ENCODE data around the gene CDH13.

The CDH13 gene

DNA sequence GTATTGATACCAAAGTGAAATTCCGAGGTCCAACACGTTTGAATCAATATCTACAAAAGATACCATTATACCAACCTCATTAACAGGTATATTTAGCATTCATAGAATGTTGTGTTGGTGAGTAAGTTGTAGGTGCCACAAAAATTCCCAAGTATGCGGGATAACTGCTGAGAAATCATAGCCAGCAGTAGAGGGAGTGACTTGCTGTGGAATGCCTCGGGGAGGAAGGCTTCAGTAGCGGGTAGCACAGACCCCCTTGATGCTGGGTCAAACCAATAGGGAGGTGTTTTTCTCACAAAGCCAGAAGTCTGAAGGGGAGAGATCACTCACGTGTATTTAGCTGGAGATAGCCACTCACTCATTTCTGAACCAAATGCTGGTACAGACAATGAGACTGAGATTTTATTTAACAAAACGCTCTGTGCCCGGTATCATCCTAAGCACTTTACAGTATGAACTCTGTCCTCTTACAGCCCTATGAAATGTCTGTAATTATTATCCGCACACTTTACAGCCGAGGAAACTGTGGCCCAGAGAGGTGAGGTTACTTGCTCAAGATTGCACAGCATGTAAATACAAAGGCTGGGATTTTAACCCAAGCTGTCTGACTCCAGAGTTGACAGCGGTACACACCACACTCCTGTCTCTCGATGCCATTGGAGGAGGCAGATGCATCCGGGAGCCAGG is 1204.1 kb downstream of the CDH13 start:
- DNase-seq (ENCODE audit: low read depth, low spot score), result no peak

DNA sequence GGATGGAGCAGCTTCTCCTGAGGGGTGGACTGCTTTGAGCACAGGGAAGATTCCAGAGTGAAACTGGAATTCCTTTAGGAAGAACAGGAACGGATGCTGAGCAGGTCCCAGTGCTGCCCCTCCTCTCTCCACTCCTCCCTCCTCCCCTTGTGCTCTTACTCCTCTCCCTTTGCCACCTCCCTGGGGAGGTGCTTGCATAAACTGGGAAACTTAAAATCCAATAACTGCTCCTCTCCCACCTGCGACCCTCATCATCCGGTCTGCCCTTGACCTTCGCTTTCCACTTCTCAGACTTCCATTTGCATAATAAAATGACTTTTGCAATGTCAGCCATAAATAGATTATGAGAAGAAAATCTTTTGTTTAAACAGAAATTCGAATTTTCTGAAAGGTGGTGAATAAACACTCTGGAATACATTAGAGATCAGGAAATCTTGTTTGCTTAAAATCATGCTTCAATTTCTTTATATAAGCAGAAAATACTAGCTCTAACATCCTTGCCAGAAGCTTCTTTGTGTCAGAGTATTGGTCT is 1204.8 kb downstream of the CDH13 start:
- DNase-seq (ENCODE audit: low read depth, low spot score), result no peak

DNA sequence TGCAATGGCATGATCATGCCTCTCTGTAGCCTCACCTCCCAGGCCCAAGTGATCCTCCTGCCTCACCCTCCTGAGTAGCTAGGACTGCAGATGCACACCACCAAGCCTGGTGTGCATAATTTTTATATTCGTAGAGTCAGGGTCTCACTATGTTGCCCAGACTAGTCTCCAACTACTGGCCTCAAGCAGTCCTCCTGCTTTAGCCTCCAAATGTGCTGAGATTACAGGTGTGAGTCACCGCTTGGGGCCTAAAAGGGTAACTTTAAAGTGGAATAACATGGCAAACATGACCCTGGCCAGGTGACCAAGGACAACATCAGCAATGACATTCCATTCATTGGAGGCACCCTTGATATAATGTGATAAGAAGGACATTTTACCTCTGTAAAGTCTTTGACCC is 1207.2 kb downstream of the CDH13 start:
- no peak for DNase-seq (ENCODE audit: low read depth, low spot score)

DNA sequence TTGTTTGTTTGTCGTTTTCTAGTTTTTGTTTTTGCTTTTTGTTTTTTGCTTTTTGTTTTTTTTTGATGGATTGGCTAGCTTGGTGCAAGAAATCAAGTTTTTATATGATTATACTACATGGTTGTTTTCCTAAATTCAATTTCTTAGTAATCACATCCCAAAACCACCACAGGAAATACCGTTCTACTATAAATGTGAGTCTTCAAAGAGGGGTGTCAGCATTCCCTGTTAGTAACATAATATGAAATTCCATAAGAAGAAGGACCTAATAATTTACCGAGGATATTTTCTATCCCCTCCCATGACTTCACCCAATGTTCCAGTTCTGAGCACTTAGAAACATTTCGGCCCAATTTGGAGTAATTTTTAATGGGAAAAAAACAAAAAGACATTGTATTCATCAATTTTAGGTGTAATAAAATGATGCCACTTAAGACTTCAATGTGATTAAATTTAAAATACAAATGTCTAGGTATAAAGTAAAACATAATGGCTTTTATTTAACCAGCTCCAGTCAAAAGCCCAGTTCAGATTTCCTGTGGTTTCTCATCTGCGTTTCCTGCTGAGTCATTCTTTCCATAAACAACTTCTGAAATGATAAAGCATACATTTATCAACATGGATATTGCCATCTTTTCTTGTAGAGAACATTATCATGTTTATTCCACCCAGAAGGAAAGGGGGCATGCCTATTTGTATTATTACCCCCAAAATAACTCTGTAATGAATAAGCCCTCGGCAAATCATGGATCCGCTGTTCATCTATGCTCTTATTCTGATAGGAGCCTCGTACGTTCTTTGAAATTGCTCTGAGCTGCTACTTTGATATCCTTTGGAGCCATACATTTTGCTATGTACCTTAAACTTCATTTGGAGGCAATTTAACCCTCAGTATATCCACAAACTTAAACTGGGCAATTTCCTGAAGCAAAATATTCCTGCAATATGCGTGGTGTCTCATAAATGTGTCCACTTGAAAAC is 1209.1 kb downstream of the CDH13 start:
- DNase-seq (ENCODE audit: low read depth, low spot score), result no peak

GRCh38 chr16:83837566-83837965 is 1210.8 kb downstream of the CDH13 start:
- no peak for DNase-seq (ENCODE audit: low read depth, low spot score)

- no peak for DNase-seq (ENCODE audit: low read depth, low spot score)
Observed at GRCh38 chr16:83838151-83838550, 1211.4 kb downstream of the CDH13 start.

DNA sequence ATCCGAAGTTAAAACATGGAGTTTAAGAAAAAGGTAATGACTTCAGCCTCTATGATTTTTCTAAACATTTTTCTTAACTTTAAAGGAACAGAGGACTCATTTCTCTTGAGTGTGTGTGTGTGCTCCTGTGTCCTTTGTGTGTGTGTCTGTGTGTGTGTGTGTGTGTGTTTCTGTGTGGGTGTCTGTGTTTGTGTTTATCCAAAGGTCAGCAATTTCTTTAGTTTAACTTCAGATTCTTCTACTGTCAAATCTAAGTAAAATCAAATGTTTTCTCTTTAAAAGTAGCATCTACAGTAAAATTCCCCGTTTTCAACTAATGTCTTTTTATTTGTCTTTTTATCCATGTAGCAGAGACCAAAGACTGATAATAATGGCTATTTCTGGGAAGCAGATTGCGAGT is 1212.8 kb downstream of the CDH13 start:
- no peak for DNase-seq (ENCODE audit: low read depth, low spot score)

GRCh38 chr16:83840060-83840617 is 1213.4 kb downstream of the CDH13 start:
- DNase-seq (ENCODE audit: low read depth, low spot score), result no peak

GRCh38 chr16:83842291-83842690 is 1215.5 kb downstream of the CDH13 start:
- DNase-seq (ENCODE audit: low read depth, low spot score), result no peak

- DNase-seq (ENCODE audit: low read depth, low spot score), result no peak
Observed at GRCh38 chr16:83842756-83843507, 1216.2 kb downstream of the CDH13 start.

GRCh38 chr16:83843657-83844056 is 1216.9 kb downstream of the CDH13 start:
- DNase-seq (ENCODE audit: low read depth, low spot score), result no peak

GRCh38 chr16:83845263-83845662 is 1218.5 kb downstream of the CDH13 start:
- no peak for DNase-seq (ENCODE audit: low read depth, low spot score)

DNA sequence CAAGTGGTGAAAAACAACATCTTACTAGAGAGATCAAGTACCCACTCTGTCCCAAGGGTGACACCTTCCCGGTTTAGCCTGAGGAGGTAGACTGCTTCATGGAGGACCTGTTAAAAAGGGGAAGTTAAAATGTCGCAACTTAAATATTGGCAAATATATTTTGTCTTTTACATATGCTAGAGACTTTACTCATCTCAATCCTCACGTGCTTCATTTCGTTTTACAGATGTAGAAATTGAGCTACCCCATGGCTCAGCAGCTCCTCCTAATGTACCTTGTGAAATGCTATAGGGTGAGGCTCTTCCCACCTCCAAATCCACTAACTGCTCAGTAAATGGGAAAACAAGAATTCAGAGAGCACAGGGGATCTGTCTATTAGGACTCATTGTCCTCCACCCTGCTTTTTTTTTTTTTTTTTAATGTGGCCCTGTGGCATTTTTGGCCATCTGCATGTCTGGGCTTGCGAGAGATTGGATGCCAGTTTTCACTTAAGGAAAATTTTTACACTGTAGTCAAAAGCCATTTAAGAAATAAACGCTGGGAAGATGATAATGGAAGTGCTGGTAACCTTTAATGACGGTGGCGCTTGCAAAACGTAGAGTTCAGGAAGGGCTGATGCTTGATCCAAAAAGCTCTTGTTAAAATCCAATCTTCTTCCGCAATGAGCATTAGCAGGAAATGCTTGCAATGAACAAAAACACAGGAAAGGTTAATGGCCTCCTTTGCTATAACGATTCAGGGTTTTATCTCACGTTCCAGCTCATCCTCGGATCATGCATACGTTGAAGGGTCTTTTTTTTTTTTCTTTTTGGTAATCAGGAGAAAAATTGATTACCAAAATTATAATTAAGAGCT is 1220.8 kb downstream of the CDH13 start:
- no peak for DNase-seq (ENCODE audit: low read depth, low spot score)

DNA sequence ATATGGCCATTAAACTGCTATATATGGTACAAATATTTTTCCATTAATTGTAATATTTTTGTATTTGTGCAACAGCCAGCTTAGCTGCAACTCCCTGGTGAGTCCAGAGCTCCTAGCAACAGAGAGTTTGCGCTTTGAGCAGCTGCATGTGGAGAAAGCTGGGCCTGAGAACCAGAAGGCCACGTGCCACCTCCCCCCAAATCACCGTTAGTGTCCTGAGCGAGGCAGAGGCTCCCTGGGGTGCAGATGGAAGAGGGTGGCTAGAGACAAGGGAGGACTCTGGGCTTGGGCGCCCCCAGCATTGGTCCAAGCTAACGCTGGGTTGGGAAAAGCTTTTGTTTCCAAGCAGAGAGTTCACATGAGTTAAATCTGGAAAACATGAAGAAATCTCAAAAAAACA is 1222.7 kb downstream of the CDH13 start:
- no peak for DNase-seq (ENCODE audit: low read depth, low spot score)
